NCI-H1092 treated with DMSO at 0.1 percent for 48 hours (cell line): ENCODE data around the gene LMF1.
A peak's percentile ranks its signal among the peaks of the same experiment; 100 is the strongest.

ENCODE experiments used
- DNase-seq: peaks from one replicate; lab custom pipeline; 2025; lab: John Stamatoyannopoulos, UW

Gene LMF1

GRCh38 chr16:970766-971581 is at the start of gene LMF1:
TSS of gene LMF1 (minus strand) at chr16:970984. CDS start at chr16:970980, 4 bp downstream.
- DNase-seq: peak; percentile 69

GRCh38 chr16:1020091-1020399 is 49.3 kb upstream of the LMF1 start:
- DNase-seq: no peak

DNA sequence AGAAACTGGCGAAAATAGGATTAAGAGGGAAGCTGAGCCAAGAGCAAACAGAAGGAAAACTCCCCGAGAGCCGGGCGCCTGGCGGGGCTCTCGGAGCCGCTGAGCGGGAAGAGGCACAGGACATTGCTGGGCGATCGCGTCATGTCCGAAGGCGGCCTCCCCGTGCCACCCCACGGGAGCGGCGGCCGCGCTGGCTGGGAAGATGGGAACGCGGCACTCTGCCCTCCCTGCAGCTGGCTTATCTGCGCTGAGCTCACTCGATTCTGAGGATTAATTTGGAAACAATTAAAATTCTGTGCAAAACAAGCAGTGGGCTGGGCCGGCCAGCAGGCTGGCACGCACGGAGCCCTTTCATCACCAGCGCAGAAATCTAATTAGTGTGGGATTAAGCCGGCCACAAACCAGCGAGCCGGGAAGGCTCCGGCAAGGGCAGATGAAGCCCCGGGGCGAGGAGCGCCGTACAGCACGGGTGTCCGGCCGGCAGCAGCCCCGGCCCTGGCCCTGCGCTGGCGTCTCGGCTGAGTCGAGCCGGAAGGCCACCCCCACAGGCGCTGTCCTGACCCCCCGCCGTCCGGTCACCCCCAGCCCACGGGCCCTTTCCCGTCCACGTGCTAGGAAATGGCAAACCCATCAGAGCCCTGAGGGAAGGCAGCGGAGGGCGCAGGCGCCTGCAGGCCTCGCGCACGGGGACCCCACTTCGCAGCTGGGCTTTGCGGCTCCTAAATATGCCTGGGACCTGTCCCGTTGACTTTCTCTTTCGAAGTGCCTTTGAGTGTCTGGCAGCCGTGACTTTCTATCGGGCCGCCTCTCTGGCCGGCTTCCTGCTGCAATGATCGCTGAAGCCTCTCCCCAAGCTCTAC is 48.7 kb upstream of the LMF1 start:
- DNase-seq: no peak

DNA sequence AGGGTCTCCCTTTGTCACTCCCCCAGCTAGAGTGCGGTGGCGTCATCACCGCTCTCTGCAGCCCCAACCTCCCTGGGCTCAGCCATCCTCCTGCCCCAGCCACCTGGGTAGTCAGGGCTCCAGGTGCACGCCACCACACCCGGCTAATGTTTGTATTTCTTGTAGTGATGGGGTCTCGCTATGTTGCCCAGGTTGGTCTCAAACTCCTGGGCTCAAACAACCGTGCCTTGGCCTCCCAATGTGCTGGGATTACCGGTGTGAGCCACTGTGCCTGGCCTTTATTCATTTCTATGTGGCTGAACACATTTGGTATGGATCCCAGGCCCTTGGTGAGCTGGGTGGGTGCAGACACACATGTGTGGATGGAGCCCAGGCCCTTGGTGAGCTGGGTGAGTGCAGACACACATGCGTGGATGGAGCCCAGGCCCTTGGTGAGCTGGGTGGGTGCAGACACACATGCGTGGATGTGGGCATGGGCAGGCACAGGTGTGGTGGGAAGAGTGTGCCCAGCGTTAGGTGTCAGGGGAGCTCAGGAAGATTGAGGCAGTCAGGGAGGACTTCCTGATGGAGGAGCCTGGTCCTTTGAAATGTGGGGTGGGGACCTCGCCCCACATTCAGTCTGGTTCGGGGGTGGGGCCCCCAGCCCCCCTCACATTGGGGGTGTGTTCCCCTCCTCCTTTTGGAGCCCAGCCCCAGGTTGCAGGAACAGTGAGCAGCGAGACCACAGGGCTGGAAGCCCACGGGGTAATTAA is 47.8 kb upstream of the LMF1 start:
- no peak for DNase-seq

DNA sequence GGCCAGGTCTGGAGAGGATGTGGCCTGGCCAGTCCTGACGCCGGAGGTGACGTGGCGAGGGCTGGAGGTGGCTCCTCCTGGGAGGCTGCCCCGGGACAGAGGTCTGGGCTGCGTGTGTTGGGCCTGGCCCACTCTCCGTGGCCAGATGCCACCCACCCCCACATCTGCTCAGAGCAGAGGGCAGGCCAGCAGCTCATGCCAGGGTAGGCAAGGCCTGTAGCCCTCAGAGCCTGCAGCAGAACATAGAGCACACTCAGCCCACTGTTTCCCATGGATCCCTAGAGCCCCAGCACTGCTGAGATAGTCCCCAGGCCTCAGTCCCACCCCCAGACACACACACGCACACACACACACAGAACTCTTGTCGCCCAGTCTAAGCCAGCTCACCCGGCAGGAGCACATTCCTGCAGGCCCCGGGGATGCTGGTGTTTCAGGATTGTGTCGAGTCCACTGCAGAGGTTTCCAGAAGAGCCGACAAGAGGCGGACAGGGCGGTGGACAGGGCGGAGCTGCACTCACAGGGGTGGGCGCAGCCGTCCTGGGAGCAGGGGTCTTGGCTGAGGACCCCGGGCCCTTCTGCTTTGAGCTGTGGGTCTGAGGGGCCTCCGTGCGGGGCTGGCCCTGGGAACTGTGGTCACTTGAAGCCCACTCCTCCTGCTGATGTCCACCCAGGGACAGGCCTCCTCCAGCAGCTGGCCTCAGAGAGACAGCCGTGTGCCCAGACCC is 44.1 kb upstream of the LMF1 start:
- no peak for DNase-seq

- DNase-seq: no peak
Observed at GRCh38 chr16:1014221-1014620, 43.4 kb upstream of the LMF1 start.

DNA sequence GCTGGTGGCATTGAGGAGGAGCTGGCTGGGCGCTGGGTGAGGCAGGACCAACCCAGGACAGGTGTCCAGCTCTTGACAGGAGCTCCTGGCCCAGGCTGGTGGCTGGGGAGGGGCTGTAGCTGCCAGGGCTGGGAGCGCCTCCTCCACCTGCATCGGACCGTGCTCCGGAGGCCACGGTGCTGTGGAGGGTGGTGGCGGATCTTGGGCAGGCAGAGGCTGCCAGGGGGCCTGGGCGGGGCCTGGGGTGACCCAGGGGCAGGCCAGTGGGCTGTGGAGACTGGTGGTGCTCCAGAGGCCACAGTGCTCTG is 42.8 kb upstream of the LMF1 start:
- no peak for DNase-seq

- no peak for DNase-seq
Observed at GRCh38 chr16:1012722-1013592, 42.2 kb upstream of the LMF1 start.

GRCh38 chr16:1012135-1012534 is 41.4 kb upstream of the LMF1 start:
- no peak for DNase-seq

DNA sequence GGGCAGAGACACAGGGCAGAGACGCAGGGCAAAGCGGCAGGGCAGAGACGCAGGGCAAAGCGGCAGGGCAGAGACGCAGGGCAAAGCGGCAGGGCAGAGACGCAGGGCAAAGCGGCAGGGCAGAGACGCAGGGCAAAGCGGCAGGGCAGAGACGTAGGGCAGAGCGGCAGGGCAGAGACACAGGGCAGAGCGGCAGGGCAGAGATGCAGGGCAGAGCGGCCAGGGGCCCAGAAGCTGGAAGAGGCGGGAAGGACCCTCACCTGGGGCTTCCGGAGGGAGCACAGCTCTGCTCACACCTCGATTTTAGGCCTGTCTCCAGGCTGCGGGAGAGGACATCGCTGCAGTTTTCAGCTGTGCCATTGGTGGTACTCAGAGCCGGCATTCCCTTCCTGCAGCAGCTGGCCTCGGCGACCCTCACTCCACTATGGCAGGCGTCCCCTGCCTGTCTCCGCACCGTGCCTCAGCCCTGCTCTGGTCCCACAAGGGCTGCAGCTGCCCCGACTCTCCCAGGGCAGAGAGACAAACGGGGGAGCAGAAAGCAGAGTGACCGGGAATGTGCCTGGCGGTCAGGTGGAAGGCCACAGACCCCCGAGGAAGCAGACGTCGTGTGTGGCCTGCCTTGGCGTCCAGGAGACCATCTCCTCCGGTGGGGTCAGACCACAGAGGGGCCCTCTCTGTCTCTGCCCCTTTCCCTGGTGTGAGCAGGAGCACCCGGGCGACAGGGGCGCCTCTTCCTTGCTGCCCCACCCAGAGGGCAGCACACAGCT is 40.7 kb upstream of the LMF1 start:
- no peak for DNase-seq

GRCh38 chr16:1010815-1011214 is 40.0 kb upstream of the LMF1 start:
- DNase-seq: no peak

DNA sequence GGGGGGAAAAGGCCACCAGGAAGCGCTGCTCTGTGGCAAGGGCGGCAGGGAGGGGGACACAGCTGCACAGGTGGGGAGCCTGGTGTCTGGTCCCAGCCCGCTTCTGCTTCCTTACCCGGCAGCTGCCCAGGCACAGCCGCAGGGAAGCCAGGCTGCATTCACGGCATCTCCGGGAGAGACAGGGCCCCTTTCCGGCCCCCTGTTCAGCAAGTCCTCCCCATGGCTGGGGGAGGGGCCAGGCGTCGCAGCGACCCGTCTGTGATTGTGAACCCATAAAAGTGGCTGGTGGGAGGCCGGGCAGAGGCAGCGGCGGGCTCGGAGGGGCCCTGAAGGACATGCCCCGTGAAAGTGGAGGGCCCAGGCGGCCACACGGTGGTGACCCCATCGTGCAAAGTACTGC is 39.5 kb upstream of the LMF1 start:
- no peak for DNase-seq

DNA sequence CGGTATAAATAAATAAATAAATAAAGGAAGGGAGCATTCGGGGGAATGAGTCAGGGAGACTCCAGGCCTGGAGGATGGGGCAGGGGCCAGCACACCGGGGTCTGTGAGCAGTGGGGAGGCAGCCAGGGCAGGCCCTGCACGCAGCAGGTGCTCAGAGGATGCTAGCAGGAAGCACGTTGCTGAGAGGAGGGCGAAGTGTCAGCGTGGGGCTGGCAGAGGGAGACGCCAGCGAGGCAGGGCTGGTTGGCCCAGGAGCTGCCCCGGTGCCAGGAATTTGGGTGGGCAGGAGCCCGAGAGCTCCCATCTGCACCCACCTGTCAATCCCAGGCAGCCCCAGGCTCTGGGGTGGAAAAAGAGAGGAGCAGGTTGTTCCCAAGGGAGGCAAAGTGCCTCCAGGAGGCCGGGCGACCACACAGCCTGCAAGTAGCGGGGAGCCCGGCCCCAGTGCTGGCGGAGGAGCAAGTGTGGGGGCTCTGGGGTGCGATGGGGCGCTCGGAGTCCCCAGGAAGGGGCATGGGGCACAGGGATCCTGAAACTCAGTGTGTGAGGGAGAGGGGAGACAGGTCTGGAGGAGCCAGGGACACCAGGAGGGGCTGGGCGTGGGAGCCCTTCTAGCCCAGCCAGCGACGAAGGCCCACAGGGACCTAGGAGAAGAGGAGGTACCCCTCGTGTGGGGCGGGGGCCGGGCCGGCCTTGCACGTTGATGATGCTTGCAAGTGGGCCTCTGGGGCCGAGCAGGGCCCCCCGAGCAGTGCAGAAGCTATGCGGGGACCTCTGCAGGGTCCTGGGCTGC is 38.8 kb upstream of the LMF1 start:
- no peak for DNase-seq

DNA sequence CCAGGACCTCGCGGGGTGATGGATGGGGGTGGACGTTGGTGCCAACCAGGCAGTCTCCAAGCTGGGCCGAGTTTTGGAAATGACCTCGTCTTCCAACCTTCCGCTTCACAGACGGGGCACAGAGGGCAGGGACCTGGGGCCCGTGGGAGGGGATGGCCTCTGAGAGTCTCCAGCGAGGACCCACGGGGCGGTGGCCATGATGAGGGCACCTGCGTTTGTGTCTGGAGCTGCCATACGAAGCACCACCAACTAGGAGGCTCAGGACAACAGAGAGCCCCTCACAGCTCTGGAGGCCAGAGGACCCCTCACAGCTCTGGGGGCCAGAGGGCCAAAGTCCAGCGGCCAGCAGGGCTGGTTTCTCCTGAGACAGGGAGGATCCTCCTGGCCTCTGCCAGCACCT is 37.3 kb upstream of the LMF1 start:
- no peak for DNase-seq

DNA sequence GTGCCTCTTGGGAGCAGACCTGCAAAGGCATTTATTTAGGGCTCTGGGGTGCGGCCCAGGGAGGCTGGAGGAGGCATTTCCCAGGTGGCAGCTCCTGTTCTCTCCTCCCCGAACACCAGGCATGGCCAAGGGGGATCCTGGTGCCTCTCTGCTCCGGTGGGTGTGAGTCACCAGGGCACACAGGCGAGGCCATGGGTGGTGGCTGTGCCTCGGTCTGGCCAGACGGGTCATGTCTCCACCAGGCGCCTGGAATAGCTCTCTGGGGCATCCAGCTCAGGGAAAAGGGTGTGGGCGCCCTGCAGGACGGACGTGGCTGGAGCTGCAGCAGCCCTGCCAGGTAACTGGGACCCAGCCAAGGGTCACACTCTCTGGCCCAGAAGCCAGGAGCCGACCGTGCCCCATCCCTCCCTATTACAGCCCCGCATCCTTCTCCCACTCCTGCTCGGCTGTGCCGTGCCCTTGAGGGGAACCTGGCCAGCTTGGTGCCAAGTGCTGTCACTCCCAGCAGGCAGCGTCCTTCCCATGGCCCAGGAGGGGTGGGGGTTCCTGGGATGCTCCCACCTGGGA is 36.6 kb upstream of the LMF1 start:
- no peak for DNase-seq

GRCh38 chr16:1006781-1007180 is 36.0 kb upstream of the LMF1 start:
- no peak for DNase-seq

GRCh38 chr16:1005286-1005685 is 34.5 kb upstream of the LMF1 start:
- DNase-seq: no peak

- DNase-seq: no peak
Observed at GRCh38 chr16:1003391-1004347, 32.9 kb upstream of the LMF1 start.
